ENCODE data around the gene TMEM140. TPM values are rescaled to one million over a fixed set of nuclear protein-coding genes. Genes with fewer than 3 reads are reported as not detected.
A peak's percentile ranks its signal among the peaks of the same experiment; 100 is the strongest.

Gene TMEM140
- total and polyA plus RNA-seq, 9 of the 15 experiments (the other 6 are each of a cell fraction or from before 2014, with no cell fraction given) = 0.03 to 0.82 (median 0.23) TPM

DNA sequence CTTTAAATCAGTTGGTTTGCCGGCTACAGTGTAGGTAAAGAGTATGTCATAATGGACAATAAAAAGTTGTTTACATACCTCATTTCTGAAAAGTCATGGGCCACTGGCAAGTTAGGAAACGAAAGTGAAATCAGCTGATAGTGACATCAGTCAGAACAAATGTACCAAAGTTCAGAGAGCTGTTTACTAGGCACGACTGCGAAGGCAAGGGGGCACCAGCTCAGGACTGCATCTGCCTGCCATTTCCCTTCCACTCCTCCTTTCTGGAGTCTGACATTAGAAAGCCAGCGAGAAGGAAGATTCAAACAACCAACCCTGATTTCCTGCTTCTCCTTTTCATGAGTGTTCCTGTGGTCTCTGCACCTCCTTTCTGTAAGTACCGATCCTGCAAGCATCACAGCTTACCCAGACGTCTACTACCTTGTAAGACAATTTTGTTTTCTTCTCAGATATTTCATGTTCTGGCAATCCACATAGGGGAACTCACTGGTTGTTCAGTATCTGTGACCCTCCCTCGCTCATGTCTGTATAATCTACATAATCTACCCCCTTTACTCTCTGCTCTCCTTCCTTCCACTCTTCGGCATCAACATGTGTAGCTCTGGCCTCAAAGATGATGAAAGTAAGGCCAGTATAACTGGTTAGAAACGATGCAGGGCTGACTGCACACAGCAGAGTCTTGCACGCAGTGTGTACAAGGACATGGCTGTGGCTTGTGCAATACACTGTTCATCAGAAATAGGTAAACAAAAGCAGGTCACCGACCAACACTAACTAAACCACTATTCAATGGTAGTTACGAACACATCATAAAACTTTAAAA lies at the start of gene TMEM140 (continued):
- TF ChIP-seq RERE (CRISPR knock-in tag; IDR thresholded peaks at IDR 0.05; ENCODE audit: borderline replicate concordance) (no peak), ZNF324 (CRISPR knock-in tag; IDR thresholded peaks at IDR 0.05) (no peak), TCF3 (CRISPR knock-in tag; IDR thresholded peaks at IDR 0.05) (no peak), TAF9B (IDR thresholded peaks at IDR 0.05; ENCODE audit: partially characterized antibody) (peak; percentile 97), ZNF695 (CRISPR knock-in tag; IDR thresholded peaks at IDR 0.05) (no peak), TAF15 (IDR thresholded peaks at IDR 0.05; ENCODE audit: low read depth, low read length) (no peak), NELFE (IDR thresholded peaks at IDR 0.05; ENCODE audit: insufficient read depth, insufficient read length) (no peak), BMI1 (IDR thresholded peaks at IDR 0.05; ENCODE audit: low read length) (no peak), FOXA3 (CRISPR knock-in tag; conservative IDR thresholded peaks at IDR 0.05 in 1 of 2, IDR thresholded peaks at IDR 0.05 in 1 of 2) (peak; percentile 32 to 72; a peak in 2 of 4 replicates), ZNF57 (CRISPR knock-in tag; IDR thresholded peaks at IDR 0.05) (no peak), ZNF740 (CRISPR knock-in tag; IDR thresholded peaks at IDR 0.05) (no peak), ZNF740 (tag; IDR thresholded peaks at IDR 0.05) (no peak), CHD1 (IDR thresholded peaks at IDR 0.05; ENCODE audit: low read length) (no peak), ZNF175 (CRISPR knock-in tag; IDR thresholded peaks at IDR 0.05; ENCODE audit: low read depth) (peak; percentile 48; the same call in 1 of the 2 replicates), ETV1 (tag; conservative IDR thresholded peaks at IDR 0.05; ENCODE audit: low read depth) (no peak), STAT5A (IDR thresholded peaks at IDR 0.05; ENCODE audit: borderline replicate concordance, low read length) (no peak), FOS (IDR thresholded peaks at IDR 0.05; ENCODE audit: extremely low read depth, insufficient read length) (no peak)
- TF ChIP-seq, protein P1, sequence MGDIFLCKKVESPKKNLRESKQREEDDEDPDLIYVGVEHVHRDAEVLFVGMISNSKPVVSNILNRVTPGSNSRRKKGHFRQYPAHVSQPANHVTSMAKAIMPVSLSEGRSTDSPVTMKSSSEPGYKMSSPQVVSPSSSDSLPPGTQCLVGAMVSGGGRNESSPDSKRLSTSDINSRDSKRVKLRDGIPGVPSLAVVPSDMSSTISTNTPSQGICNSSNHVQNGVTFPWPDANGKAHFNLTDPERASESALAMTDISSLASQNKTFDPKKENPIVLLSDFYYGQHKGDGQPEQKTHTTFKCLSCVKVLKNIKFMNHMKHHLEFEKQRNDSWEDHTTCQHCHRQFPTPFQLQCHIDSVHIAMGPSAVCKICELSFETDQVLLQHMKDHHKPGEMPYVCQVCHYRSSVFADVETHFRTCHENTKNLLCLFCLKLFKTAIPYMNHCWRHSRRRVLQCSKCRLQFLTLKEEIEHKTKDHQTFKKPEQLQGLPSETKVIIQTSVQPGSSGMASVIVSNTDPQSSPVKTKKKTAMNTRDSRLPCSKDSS (IDR thresholded peaks at IDR 0.05; ENCODE audit: low read depth, partially characterized antibody) = no peak
- TF ChIP-seq, protein P2, sequence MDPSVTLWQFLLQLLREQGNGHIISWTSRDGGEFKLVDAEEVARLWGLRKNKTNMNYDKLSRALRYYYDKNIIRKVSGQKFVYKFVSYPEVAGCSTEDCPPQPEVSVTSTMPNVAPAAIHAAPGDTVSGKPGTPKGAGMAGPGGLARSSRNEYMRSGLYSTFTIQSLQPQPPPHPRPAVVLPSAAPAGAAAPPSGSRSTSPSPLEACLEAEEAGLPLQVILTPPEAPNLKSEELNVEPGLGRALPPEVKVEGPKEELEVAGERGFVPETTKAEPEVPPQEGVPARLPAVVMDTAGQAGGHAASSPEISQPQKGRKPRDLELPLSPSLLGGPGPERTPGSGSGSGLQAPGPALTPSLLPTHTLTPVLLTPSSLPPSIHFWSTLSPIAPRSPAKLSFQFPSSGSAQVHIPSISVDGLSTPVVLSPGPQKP (CRISPR knock-in tag; IDR thresholded peaks at IDR 0.05) = no peak

Measured in K562 (cell line).